MM.1S (cell line): ENCODE results near the gene LIG3.
"Not testable (repeated sequence)": the region's sequence is repeated elsewhere in the genome, so short reads cannot be mapped to it uniquely, and the experiment has no call there.

Experiments used
- DNase-seq: peaks from one replicate; pipeline ENCODE4 v3.0.0-alpha.2; 2015
- H2AFZ ChIP-seq: fragments of 300-600 bp; sonication (generic); 2 replicates; pipeline ENCODE4 v1.6.0; 2016; ENCODE audit warnings: antibody characterized with exemption, low read length
- H3F3A ChIP-seq: fragments of 300-600 bp; sonication (generic); 2 replicates; pipeline ENCODE4 v1.6.1; 2016; ENCODE audit warnings: mild to moderate bottlenecking, antibody characterized with exemption, low read length, moderate library complexity, mixed read lengths; ENCODE audit not compliant: insufficient read depth
- H3K27ac ChIP-seq: fragments of 300-600 bp; sonication (generic); 2 replicates; pipeline ENCODE4 v1.5.1; 2016; ENCODE audit warnings: mild to moderate bottlenecking, low read length
- H3K27me3 ChIP-seq: fragments of 300-600 bp; sonication (generic); replicated peaks from 2 replicates; pipeline ENCODE4 v1.6.0; 2016; ENCODE audit warnings: low read length; ENCODE audit not compliant: insufficient read depth
- H3K36me3 ChIP-seq: fragments of 300-600 bp; sonication (generic); replicated peaks from 2 replicates; pipeline ENCODE4 v1.6.1; 2016; ENCODE audit warnings: mild to moderate bottlenecking, low read length, mixed read lengths; ENCODE audit not compliant: insufficient read depth
- H3K4me1 ChIP-seq: fragments of 300-600 bp; sonication (generic); 2 replicates; pipeline ENCODE4 v1.6.1; 2016; ENCODE audit warnings: low read length, mixed read lengths
- H3K4me2 ChIP-seq: fragments of 300-600 bp; sonication (generic); 2 replicates; pipeline ENCODE4 v1.6.0; 2016; ENCODE audit warnings: low read depth, low read length
- H3K4me3 ChIP-seq: fragments of 300-600 bp; sonication (generic); 2 replicates; pipeline ENCODE4 v1.5.1; 2016; ENCODE audit warnings: low read length, mixed read lengths
- H3K79me2 ChIP-seq: fragments of 300-600 bp; sonication (generic); 2 replicates; pipeline ENCODE4 v1.6.1; 2016; ENCODE audit warnings: mixed run types, low read length, mixed read lengths
- H3K9ac ChIP-seq: fragments of 300-600 bp; sonication (generic); 2 replicates; pipeline ENCODE4 v1.6.1; 2016; ENCODE audit warnings: low read length, mixed read lengths
- H3K9me2 ChIP-seq: fragments of 300-600 bp; sonication (generic); replicated peaks from 2 replicates; pipeline ENCODE4 v1.6.1; 2016; ENCODE audit warnings: mild to moderate bottlenecking, low read length, mixed read lengths; ENCODE audit not compliant: insufficient read depth
- H3K9me3 ChIP-seq: fragments of 300-600 bp; sonication (generic); replicated peaks from 2 replicates; pipeline ENCODE4 v1.6.1; 2016; ENCODE audit warnings: mild to moderate bottlenecking, low read length, mixed read lengths; ENCODE audit not compliant: insufficient read depth
- H4K20me1 ChIP-seq: fragments of 300-600 bp; sonication (generic); 2 replicates; pipeline ENCODE4 v1.6.1; 2016; ENCODE audit warnings: mild to moderate bottlenecking, low read length, moderate library complexity, mixed read lengths; ENCODE audit not compliant: insufficient read depth
- EZH2 ChIP-seq: fragments of 300-600 bp; sonication (generic); optimal IDR thresholded peaks from 2 replicates; pipeline ENCODE3; 2017; ENCODE audit warnings: low read depth, mild to moderate bottlenecking, antibody characterized with exemption, low read length, mixed read lengths
- EZH2phosphoT487 ChIP-seq: fragments of 300-600 bp; sonication (generic); IDR thresholded peaks from 2 replicates; pipeline ENCODE4 v1.6.1; 2018; ENCODE audit warnings: antibody characterized with exemption, low read length
- TF ChIP-seq, protein P1 (sequence below): fragments of 300-600 bp; sonication (generic); IDR thresholded peaks from 2 replicates; pipeline ENCODE4 v1.5.1; 2016; ENCODE audit warnings: antibody characterized with exemption, low read length, mixed read lengths

The LIG3 gene

DNA sequence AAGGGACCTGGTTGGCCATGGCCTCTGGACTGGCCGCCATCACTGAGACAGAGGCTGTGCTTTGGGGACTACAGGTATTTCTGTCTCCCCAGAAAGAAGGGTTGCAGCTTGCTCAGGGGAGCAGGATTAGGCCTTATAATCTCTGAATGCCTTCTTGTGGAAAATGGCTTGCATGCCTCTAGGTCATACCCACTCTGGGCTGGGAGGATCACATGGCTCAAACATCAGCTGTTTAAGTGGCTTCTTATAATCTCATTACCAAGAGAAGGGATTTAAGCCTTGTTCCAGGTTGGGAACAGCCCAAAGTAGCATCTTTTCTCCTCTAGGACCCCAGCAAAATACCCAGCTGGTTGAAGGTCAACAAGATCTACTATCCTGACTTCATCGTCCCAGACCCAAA, 19.1 kb downstream of the LIG3 start:
- Histone ChIP-seq H3K27me3 (no peaks in the 10 kb centered on the region), H3K4me2 (no peak overlapping the region), H3K79me2 (no peaks in the 10 kb centered on the region), H3K9ac (no peak overlapping the region), H3K9me3 (no peaks in the 10 kb centered on the region), H4K20me1 (no peaks in the 10 kb centered on the region), H3K4me3 (no peak overlapping the region), H2AFZ (no peak overlapping the region), H3K27ac (no peak overlapping the region), H3K9me2 (no peaks in the 10 kb centered on the region), H3F3A (no peaks in the 10 kb centered on the region), H3K4me1 (peaks cover 5% of the 10 kb centered on the region; the same call in 1 of the 2 replicates), H3K36me3 (peaks cover 3% of the 10 kb centered on the region; the same call in 1 of the 2 replicates)
- TF ChIP-seq EZH2 (no peak), EZH2phosphoT487 (no peak)
- TF ChIP-seq, protein P1, sequence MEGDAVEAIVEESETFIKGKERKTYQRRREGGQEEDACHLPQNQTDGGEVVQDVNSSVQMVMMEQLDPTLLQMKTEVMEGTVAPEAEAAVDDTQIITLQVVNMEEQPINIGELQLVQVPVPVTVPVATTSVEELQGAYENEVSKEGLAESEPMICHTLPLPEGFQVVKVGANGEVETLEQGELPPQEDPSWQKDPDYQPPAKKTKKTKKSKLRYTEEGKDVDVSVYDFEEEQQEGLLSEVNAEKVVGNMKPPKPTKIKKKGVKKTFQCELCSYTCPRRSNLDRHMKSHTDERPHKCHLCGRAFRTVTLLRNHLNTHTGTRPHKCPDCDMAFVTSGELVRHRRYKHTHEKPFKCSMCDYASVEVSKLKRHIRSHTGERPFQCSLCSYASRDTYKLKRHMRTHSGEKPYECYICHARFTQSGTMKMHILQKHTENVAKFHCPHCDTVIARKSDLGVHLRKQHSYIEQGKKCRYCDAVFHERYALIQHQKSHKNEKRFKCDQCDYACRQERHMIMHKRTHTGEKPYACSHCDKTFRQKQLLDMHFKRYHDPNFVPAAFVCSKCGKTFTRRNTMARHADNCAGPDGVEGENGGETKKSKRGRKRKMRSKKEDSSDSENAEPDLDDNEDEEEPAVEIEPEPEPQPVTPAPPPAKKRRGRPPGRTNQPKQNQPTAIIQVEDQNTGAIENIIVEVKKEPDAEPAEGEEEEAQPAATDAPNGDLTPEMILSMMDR = no peak
- DNase-seq = no peak

DNA sequence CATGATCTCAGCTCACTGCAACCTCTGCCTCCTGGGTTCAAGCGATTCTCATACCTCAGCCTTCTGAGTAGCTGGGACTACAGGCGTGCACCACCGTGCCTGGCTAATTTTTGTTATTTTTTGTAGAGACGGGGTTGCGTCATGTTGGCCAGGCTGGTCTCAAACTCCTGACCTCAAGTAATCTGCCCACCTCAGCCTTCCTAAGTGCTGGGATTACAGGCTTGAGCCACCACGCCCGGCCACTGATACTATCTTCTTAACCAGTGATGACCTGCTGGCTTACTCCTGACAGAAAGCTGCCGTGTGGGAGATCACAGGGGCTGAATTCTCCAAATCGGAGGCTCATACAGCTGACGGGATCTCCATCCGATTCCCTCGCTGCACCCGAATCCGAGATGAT, 20.7 kb downstream of the LIG3 start:
- H2AFZ ChIP-seq, H3K4me1 ChIP-seq, H3K36me3 ChIP-seq, H3K27ac ChIP-seq, H3F3A ChIP-seq, H3K9ac ChIP-seq, H3K79me2 ChIP-seq, H3K9me3 ChIP-seq, H3K9me2 ChIP-seq, H4K20me1 ChIP-seq, DNase-seq, H3K4me2 ChIP-seq, H3K27me3 ChIP-seq, H3K4me3 ChIP-seq: not testable (repeated sequence)

DNA sequence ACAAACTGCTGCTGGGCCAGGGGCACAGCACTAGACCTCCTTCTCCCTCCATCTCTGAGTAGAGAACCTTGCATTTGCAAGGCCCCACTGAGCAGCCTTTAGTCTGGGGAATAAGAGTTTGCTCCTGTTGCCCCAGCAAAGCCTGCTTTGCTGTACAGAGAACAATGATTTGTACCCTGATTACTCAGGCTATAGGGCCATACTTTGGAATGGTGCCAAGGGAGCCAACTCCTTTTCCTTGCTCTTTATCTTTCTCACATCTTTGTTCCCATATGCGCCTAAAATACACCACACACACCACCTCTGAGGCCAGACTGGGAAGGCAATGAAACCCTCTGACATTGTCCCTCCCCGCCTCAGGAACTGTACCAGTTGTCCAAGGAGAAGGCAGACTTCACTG, 21.2 kb downstream of the LIG3 start:
- Histone ChIP-seq H3K9me3 (no peaks in the 10 kb centered on the region), H3K9ac (no peak overlapping the region), H3K9me2 (no peaks in the 10 kb centered on the region), H4K20me1 (no peaks in the 10 kb centered on the region), H3F3A (no peaks in the 10 kb centered on the region), H3K27ac (no peak overlapping the region), H3K36me3 (no peaks in the 10 kb centered on the region; the same call in 1 of the 2 replicates), H3K79me2 (no peaks in the 10 kb centered on the region), H3K4me3 (no peak overlapping the region), H3K4me2 (no peak overlapping the region), H2AFZ (no peak overlapping the region), H3K4me1 (peaks cover 5% of the 10 kb centered on the region; the same call in 1 of the 2 replicates), H3K27me3 (no peaks in the 10 kb centered on the region)
- TF ChIP-seq, protein P1 = no peak
- TF ChIP-seq EZH2phosphoT487 = no peak
- TF ChIP-seq EZH2 = no peak
- no peak for DNase-seq

DNA sequence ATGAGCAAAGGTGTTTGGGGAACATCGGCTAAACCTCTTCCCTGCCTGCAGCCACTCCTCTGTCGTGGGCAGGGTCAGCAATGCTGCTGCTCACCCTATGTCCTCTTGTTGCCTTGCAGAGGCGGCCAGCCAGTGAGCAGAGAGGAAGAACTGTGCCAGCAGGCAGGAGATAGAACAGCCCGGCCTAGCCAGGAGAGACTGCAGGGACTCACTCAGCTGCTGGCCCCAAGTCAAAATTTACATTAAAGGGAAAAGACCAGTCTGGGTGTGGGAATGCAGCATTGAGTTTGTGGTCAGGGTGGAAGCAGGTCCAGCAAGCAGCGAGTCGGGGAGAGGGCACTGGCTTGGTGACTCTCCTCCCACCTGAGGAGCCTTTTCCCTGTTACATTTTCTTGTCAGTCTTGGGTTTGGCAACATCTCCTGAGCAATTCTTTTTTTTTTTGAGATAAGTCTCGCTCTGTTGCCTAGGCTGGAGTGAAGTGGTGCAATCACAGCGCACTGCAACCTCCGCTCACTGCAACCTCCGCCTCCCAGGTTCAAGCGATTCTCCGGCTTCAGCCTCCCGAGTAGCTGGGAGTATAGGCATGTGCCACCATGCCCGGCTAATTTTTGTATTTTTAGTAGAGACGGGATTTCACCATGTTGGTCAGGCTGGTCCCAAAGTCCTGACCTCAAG, 22.7 kb downstream of the LIG3 start:
- peaks cover 5% of the 10 kb centered on the region; the same call in 1 of the 2 replicates for H3K4me1 ChIP-seq
- H3K79me2 ChIP-seq = no peaks in the 10 kb centered on the region
- no peak overlapping the region for H3K4me2 ChIP-seq
- H2AFZ ChIP-seq = no peak overlapping the region
- H4K20me1 ChIP-seq = no peaks in the 10 kb centered on the region
- no peak overlapping the region for H3K4me3 ChIP-seq
- DNase-seq = no peak
- no peaks in the 10 kb centered on the region for H3K9me3 ChIP-seq
- no peaks in the 10 kb centered on the region for H3K9me2 ChIP-seq
- no peak overlapping the region for H3K27ac ChIP-seq
- no peaks in the 10 kb centered on the region for H3K36me3 ChIP-seq
- no peak overlapping the region for H3K9ac ChIP-seq
- H3K27me3 ChIP-seq = no peaks in the 10 kb centered on the region
- TF ChIP-seq EZH2 (no peak), EZH2phosphoT487 (no peak)
- TF ChIP-seq, protein P1 = no peak
- H3F3A ChIP-seq = no peaks in the 10 kb centered on the region
